GF-D8 (cell line): ENCODE data around the gene WNT9A.

Experiments used
- DNase-seq: peaks from one replicate; lab custom pipeline; 2025; lab: John Stamatoyannopoulos, UW

Gene WNT9A

GRCh38 chr1:227897704-227898438 is 49.9 kb downstream of the WNT9A start:
- DNase-seq: no peak

- no peak for DNase-seq
Measured at GRCh38 chr1:227896710-227897655, 50.7 kb downstream of the WNT9A start.

GRCh38 chr1:227895828-227896685 is 51.7 kb downstream of the WNT9A start:
- DNase-seq: no peak

- no peak for DNase-seq
Measured at GRCh38 chr1:227894831-227895451, 52.8 kb downstream of the WNT9A start.

GRCh38 chr1:227893949-227894721 is 53.6 kb downstream of the WNT9A start:
- no peak for DNase-seq

- no peak for DNase-seq
Measured at GRCh38 chr1:227893300-227893948, 54.3 kb downstream of the WNT9A start.

GRCh38 chr1:227892489-227893299 is 55.0 kb downstream of the WNT9A start:
- DNase-seq: no peak

- no peak for DNase-seq
Measured at GRCh38 chr1:227891955-227892488, 55.7 kb downstream of the WNT9A start.

- no peak for DNase-seq
Measured at GRCh38 chr1:227891223-227891954, 56.3 kb downstream of the WNT9A start.

- no peak for DNase-seq
Measured at GRCh38 chr1:227890451-227891222, 57.1 kb downstream of the WNT9A start.

- DNase-seq: no peak
Measured at GRCh38 chr1:227889863-227890405, 57.8 kb downstream of the WNT9A start.

- no peak for DNase-seq
Measured at GRCh38 chr1:227889047-227889862, 58.5 kb downstream of the WNT9A start.

GRCh38 chr1:227888404-227889046 is 59.2 kb downstream of the WNT9A start:
- no peak for DNase-seq

GRCh38 chr1:227887697-227888403 is 59.9 kb downstream of the WNT9A start:
- no peak for DNase-seq

GRCh38 chr1:227886993-227887696 is 60.6 kb downstream of the WNT9A start:
- no peak for DNase-seq
